CD4-positive, alpha-beta T cell treated with Interleukin-17A for 1 hour (primary cell): ENCODE results near the gene WDR5B.

Experiments used
- DNase-seq: peaks from one replicate; pipeline ENCODE4 v3.0.0-alpha.2; 2020

The WDR5B gene

DNA sequence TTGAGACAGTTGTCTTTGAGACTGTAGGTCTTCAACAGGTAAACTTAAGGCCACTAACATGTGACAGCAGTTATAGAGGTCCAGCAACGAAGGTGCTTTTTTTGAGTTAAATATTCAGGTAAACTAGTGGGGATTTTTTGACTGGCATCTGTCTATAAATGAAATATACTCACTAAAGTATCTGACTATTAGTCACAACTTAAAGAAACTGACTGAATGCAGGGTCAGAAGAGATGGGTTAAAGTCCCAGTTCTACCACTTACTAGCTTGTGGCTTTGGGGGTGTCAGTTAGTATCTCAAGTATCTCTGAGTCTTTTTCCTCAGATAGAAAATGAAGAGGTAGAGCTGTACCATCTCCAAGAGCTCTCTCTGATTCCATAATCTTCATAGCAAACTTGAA lies 50.8 kb downstream of the WDR5B start:
- DNase-seq: no peak

- DNase-seq: no peak
These were observed 51.4 kb downstream of the WDR5B start for GRCh38 chr3:122364490-122364889.
